Fibroblast of the aortic adventitia (primary cell): ENCODE results near the gene NSRP1. TPM values are rescaled to one million over a fixed set of nuclear protein-coding genes. Genes with fewer than 3 reads are reported as not detected.
"Not testable (repeated sequence)": the region's sequence is repeated elsewhere in the genome, so short reads cannot be mapped to it uniquely, and the experiment has no call there.

Experiments used
- DNase-seq: peaks from one replicate; pipeline ENCODE4 v3.0.0-alpha.2; 2010; ENCODE audit warnings: low read depth
- H3K4me3 ChIP-seq: 2 replicates; pipeline ENCODE4 v1.5.1; 2011; ENCODE audit warnings: low read depth, mild to moderate bottlenecking, control low read depth, low read length, moderate library complexity
- total RNA-seq: library from RNA; depleted of rRNA; stranded (reverse); fragments of >200 nt; gene quantifications from 2 replicates; pipeline ENCODE4 v1.2.3, GENCODE V29; 2012; ENCODE audit warnings: low replicate concordance
- TF ChIP-seq, protein P1 (sequence below): IDR thresholded peaks from 2 replicates; pipeline ENCODE4 v1.5.1; 2011; ENCODE audit warnings: mild to moderate bottlenecking, low read length, control low read depth, inconsistent platforms; ENCODE audit not compliant: insufficient read depth

NSRP1 gene
- total RNA-seq, 1 donor, result 13.4 TPM

DNA sequence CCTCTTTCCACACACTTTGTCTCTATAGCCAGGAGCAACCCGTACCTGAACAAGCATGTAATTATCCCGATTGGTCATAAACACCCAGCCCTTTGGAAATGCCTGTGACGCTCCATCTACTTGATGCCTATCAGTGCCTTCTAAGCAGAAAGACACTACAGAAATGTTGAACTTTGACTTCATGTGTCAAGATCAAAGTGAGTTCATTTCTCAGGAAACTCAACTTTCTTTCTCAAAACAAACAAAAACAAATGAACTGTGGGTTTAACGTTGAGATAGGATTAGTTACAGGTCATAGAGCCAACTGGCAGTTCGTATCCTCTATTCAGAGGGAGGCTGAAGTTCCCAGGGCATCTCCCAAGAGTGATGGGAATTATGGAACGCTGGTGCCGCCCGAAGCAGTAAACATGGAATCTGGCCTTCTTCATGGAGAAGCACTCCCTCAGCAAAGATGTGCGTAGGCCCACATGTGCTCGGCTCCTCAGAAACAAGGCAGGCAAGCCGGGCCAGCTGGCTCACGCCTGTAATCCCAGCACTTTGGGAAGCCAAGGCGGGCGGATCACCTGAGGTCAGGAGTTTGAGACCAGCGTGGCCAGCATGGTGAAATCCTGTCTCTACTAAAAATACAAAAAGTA is 109.4 kb downstream of the NSRP1 start:
- DNase-seq, result no peak
- TF ChIP-seq, protein P1, sequence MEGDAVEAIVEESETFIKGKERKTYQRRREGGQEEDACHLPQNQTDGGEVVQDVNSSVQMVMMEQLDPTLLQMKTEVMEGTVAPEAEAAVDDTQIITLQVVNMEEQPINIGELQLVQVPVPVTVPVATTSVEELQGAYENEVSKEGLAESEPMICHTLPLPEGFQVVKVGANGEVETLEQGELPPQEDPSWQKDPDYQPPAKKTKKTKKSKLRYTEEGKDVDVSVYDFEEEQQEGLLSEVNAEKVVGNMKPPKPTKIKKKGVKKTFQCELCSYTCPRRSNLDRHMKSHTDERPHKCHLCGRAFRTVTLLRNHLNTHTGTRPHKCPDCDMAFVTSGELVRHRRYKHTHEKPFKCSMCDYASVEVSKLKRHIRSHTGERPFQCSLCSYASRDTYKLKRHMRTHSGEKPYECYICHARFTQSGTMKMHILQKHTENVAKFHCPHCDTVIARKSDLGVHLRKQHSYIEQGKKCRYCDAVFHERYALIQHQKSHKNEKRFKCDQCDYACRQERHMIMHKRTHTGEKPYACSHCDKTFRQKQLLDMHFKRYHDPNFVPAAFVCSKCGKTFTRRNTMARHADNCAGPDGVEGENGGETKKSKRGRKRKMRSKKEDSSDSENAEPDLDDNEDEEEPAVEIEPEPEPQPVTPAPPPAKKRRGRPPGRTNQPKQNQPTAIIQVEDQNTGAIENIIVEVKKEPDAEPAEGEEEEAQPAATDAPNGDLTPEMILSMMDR, result no peak
- H3K4me3 ChIP-seq, result no peak overlapping the region

- DNase-seq, result no peak
- TF ChIP-seq, protein P1, result no peak
- no peak overlapping the region for H3K4me3 ChIP-seq
These were observed 110.3 kb downstream of the NSRP1 start for GRCh38 chr17:30226878-30227277.

DNA sequence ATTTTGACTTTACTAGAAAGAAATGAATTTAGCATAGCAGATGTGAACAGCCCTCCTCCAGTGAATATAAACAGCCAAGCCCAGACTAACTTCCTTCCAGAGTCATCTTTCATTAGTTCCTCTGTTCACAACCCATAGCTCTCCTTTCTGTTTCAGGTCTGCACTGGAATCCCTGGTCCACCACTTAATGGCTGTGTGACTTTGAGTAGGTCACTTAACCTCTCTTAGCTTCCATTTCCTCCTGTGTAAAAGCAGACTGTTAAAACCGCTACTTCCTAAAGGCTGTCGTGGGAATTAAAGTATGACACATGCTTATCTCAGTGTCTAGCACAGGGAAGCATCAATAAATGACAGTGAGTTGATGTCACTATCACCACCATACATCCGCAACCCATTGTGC is 111.4 kb downstream of the NSRP1 start:
- no peak for DNase-seq
- TF ChIP-seq, protein P1, result no peak
- H3K4me3 ChIP-seq, result no peak overlapping the region

DNA sequence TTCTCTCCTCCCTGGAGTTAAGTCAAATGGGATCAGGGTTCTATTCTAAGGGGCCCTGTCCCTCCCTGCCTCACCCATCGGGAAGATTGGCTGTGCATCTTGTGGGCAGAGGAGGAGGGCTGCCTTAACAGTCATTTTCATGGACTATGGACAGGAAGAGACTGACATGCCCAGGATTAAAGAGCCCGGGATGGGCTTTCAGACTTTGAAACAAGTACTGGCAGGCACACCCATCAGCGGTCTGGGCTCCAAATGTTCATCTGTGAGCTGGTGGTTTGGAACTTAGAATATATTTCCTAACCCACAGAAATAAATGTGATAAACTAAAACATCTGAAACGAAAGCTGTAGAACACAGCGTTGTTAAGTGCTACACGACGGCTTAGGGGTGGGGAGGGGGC is 112.4 kb downstream of the NSRP1 start:
- TF ChIP-seq, protein P1, result no peak
- peak; percentile 26 for DNase-seq
- H3K4me3 ChIP-seq, result no peak overlapping the region

DNA sequence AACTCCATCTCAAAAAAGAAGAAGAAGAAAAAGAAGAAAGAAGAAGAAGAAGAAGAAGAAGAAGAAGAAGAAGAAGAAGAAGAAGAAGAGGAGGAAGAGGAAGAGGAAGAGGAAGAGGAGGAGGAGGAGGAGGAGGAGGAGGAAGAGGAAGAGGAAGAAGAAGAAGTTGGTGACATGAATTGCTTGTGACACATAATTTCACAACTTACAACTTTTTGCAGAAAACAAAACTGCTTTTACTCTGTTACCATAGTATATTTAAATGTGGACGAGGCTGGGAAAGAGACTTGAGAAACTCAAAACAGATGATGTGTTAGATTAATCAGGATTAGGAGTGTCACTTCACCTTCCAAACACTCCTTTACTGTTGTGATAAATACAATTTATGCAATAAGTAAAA is 113.4 kb downstream of the NSRP1 start:
- not testable (repeated sequence) for H3K4me3 ChIP-seq, DNase-seq

- TF ChIP-seq, protein P1, result no peak
- peak; percentile 34 for DNase-seq
- H3K4me3 ChIP-seq, result no peak overlapping the region
These were observed 114.0 kb downstream of the NSRP1 start for GRCh38 chr17:30230596-30231125.

DNA sequence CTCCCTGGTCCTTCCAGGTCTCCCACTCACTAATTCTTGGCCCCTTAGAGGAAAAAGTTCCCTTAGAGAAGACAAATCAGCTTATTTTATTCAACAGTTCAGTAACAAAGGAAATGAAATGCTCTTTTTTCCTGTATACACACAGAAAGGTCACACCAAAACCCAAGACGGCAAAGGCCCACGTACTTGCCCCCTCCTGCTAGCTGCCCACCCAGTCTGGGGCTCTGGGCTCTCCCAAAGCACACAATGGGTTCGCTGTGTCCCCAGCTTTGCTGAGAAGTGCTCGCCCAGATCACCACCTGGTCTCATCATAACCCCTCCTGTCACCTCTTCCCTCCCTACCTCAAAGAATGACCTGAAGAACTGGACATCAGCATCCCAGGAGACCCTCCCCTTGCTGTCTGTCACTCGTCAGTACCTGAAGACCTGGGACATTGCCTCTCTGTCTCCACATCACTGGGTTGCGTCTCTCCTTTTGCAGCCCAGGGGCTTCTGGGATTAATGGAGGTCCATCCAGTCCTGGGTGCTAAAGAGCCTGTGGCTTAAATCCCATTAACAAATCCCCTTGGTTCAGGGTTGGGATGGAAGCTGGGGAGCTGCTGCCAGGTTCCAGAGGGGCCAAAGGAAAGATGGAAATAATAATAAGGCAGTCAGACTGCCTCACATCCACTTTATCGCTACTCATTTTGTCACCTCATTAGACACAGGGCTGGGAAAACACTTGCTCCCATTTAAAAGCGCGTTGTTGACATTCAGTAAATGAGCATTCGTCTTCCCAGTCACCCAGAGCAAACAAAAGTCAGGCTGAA is 115.6 kb downstream of the NSRP1 start:
- no peak for DNase-seq
- no peak overlapping the region for H3K4me3 ChIP-seq
- TF ChIP-seq, protein P1, result no peak
